ENCODE results near the gene LTBP2.

Gene LTBP2

GRCh38 chr14:74522740-74523139, 89.3 kb downstream of the LTBP2 start:
- no peak for DNase-seq

GRCh38 chr14:74521756-74522155, 90.3 kb downstream of the LTBP2 start:
- no peak for DNase-seq

GRCh38 chr14:74519316-74520074, 92.5 kb downstream of the LTBP2 start:
- no peak for DNase-seq

GRCh38 chr14:74518221-74518620, 93.8 kb downstream of the LTBP2 start:
- DNase-seq: no peak

GRCh38 chr14:74517731-74518130, 94.3 kb downstream of the LTBP2 start:
- DNase-seq: no peak

GRCh38 chr14:74516451-74517160, 95.4 kb downstream of the LTBP2 start:
- no peak for DNase-seq

GRCh38 chr14:74515891-74516412, 96.1 kb downstream of the LTBP2 start:
- DNase-seq: no peak

- DNase-seq: no peak
These were observed 97.5 kb downstream of the LTBP2 start for GRCh38 chr14:74514471-74514941.

GRCh38 chr14:74511966-74512830, 99.8 kb downstream of the LTBP2 start:
- DNase-seq: no peak

GRCh38 chr14:74510959-74511409, 101.1 kb downstream of the LTBP2 start:
- DNase-seq: no peak

GRCh38 chr14:74510223-74510931, 101.7 kb downstream of the LTBP2 start:
- DNase-seq: no peak

GRCh38 chr14:74509587-74510222, 102.3 kb downstream of the LTBP2 start:
- no peak for DNase-seq

- no peak for DNase-seq
These were observed 103.1 kb downstream of the LTBP2 start for GRCh38 chr14:74508844-74509428.

- no peak for DNase-seq
These were observed 103.7 kb downstream of the LTBP2 start for GRCh38 chr14:74508292-74508731.

GRCh38 chr14:74507840-74508239, 104.2 kb downstream of the LTBP2 start:
- no peak for DNase-seq

GRCh38 chr14:74507085-74507484, 105.0 kb downstream of the LTBP2 start:
- no peak for DNase-seq

GRCh38 chr14:74506411-74506851, 105.6 kb downstream of the LTBP2 start:
- no peak for DNase-seq

- no peak for DNase-seq
These were observed 106.2 kb downstream of the LTBP2 start for GRCh38 chr14:74505831-74506230.

GRCh38 chr14:74504874-74505720, 106.9 kb downstream of the LTBP2 start:
- no peak for DNase-seq

- no peak for DNase-seq
These were observed 107.6 kb downstream of the LTBP2 start for GRCh38 chr14:74504412-74504811.

All from NCI-H1694 (cell line).